Natural killer cell (primary cell): ENCODE results near the gene TUT7. TPM values are rescaled to one million over a fixed set of nuclear protein-coding genes. Genes with fewer than 3 reads are reported as not detected.

Experiments used
- ATAC-seq, 3 donors: fragments of 150-1000 bp in 2 of 3; fragments of 200-7000 bp in 1 of 3; cut with Tn5 transposase; 1 replicate in 1 of 3; 2 replicates in 2 of 3; pipeline ENCODE4 v1.10.0; 2021; ENCODE audit warnings: mild to moderate bottlenecking in 2 of 3, moderate library complexity in 2 of 3
- DNase-seq, 2 donors: peaks; one replicate each; pipeline versions ENCODE4 v3.0.0 to v3.0.0-alpha.2; 2013 to 2021; ENCODE audit warnings: mixed read lengths in 1 of 2
- H3K27ac ChIP-seq: one replicate; pipeline ENCODE4 v1.5.1; 2013; ENCODE audit warnings: mild to moderate bottlenecking, low read length
- H3K27me3 ChIP-seq: one replicate; pipeline ENCODE4 v1.6.1; 2013; ENCODE audit warnings: low read length; ENCODE audit not compliant: control insufficient read depth, insufficient read depth
- H3K36me3 ChIP-seq: one replicate; pipeline ENCODE4 v1.6.1; 2013; ENCODE audit warnings: low read length; ENCODE audit not compliant: control insufficient read depth, insufficient read depth
- H3K4me1 ChIP-seq: one replicate; pipeline ENCODE4 v1.6.1; 2013; ENCODE audit warnings: low read length; ENCODE audit not compliant: control insufficient read depth, insufficient read depth
- H3K4me3 ChIP-seq: one replicate; pipeline ENCODE4 v1.5.1; 2013; ENCODE audit warnings: low read length
- H3K9me3 ChIP-seq: one replicate; pipeline ENCODE4 v1.6.1; 2013; ENCODE audit warnings: low read length; ENCODE audit not compliant: control insufficient read depth, insufficient read depth
- H3K27ac Mint-ChIP-seq, 2 donors: one replicate each; pipeline ENCODE4 v1.8.0; 2022; ENCODE audit warnings: mild to moderate bottlenecking in 2 of 2, mixed read lengths in 2 of 2, moderate library complexity in 1 of 2
- H3K27me3 Mint-ChIP-seq, 2 donors: one replicate each; pipeline ENCODE4 v1.8.0; 2022; ENCODE audit warnings: low read depth in 2 of 2, mixed read lengths in 2 of 2
- H3K36me3 Mint-ChIP-seq: one replicate; pipeline ENCODE4 v1.8.0; 2022; ENCODE audit warnings: mixed read lengths
- H3K4me1 Mint-ChIP-seq, 2 donors: one replicate each; pipeline ENCODE4 v1.8.0; 2022; ENCODE audit warnings: mixed read lengths in 2 of 2
- H3K4me3 Mint-ChIP-seq: one replicate; pipeline ENCODE4 v1.8.0; 2022; ENCODE audit warnings: mild to moderate bottlenecking, moderate library complexity, mixed read lengths
- H3K9me3 Mint-ChIP-seq, 2 donors: one replicate each; pipeline ENCODE4 v1.8.0; 2022; ENCODE audit warnings: mixed read lengths in 2 of 2
- CTCF ChIP-seq: fragments of 200-600 bp; IDR thresholded peaks from one replicate; pipeline ENCODE4 v1.8.0; 2022; ENCODE audit warnings: antibody characterized with exemption
- WGBS: methylation state at CpG from one replicate; pipeline ENCODE4 v1.1.7; 2013; ENCODE audit warnings: missing lambda C conversion rate; ENCODE audit not compliant: insufficient coverage; 5-methylcytosine and 5-hydroxymethylcytosine counted together
- intact Hi-C: fragments of 100-400 bp; cut with micrococcal nuclease; formaldehyde crosslinking; loops from one replicate; pipeline ENCODE4 v1.14.2; 2022
- total RNA-seq, 4 donors: library from RNA; stranded (reverse); fragments of 120-200 nt in 1 of 4; gene quantifications; one replicate each; pipeline versions ENCODE4 v1.2.3 to v1.2.4, GENCODE V29; 2013 to 2022

The TUT7 gene
- total RNA-seq, 3 donors from 2014 or later (not counting 1 experiment from before 2014, with no cell fraction given) = 84.7 to 94.8 (median 85.6) TPM

GRCh38 chr9:86256653-86257052, 97.6 kb downstream of the TUT7 start:
- 90% methylated on average over 3 of the region's 3 CpGs for WGBS
- Mint-ChIP-seq H3K4me1 (peaks cover 0 to 6% of the 10 kb centered on the region in 2 donors), H3K36me3 (no peaks in the 10 kb centered on the region), H3K27ac (no peak overlapping the region), H3K9me3 (peaks cover 0 to 1% of the 10 kb centered on the region in 2 donors), H3K27me3 (peaks cover 0 to 3% of the 10 kb centered on the region in 2 donors), H3K4me3 (no peak overlapping the region)
- Histone ChIP-seq H3K4me1 (no peaks in the 10 kb centered on the region), H3K9me3 (no peaks in the 10 kb centered on the region), H3K4me3 (no peak overlapping the region), H3K36me3 (no peaks in the 10 kb centered on the region), H3K27ac (no peak overlapping the region), H3K27me3 (no peaks in the 10 kb centered on the region)
- intact Hi-C loops = no loop called here
- no peak for ATAC-seq
- no peak for DNase-seq
- TF ChIP-seq CTCF = no peak

- no peaks in the 10 kb centered on the region for H3K36me3 Mint-ChIP-seq
- no peaks in the 10 kb centered on the region for H3K4me1 Mint-ChIP-seq
- 94% methylated on average over 3 of the region's 3 CpGs for WGBS
- H3K27me3 Mint-ChIP-seq = peaks cover 0 to 3% of the 10 kb centered on the region in 2 donors
- Histone ChIP-seq H3K4me1 (no peaks in the 10 kb centered on the region), H3K27ac (no peak overlapping the region), H3K4me3 (no peak overlapping the region), H3K27me3 (no peaks in the 10 kb centered on the region), H3K36me3 (no peaks in the 10 kb centered on the region), H3K9me3 (no peaks in the 10 kb centered on the region)
- no peak overlapping the region for H3K4me3 Mint-ChIP-seq
- H3K27ac Mint-ChIP-seq = no peak overlapping the region
- H3K9me3 Mint-ChIP-seq = peaks cover 0 to 2% of the 10 kb centered on the region in 2 donors
- DNase-seq (no peak), ATAC-seq (no peak)
- intact Hi-C loops = no loop called here
- no peak for TF ChIP-seq CTCF
These were observed 100.6 kb downstream of the TUT7 start for GRCh38 chr9:86253577-86253976.

- Mint-ChIP-seq H3K27ac (no peak overlapping the region), H3K9me3 (peaks cover 0 to 2% of the 10 kb centered on the region in 2 donors), H3K27me3 (peaks cover 0 to 3% of the 10 kb centered on the region in 2 donors), H3K4me3 (no peak overlapping the region), H3K36me3 (no peaks in the 10 kb centered on the region), H3K4me1 (no peaks in the 10 kb centered on the region)
- Histone ChIP-seq H3K27ac (no peak overlapping the region), H3K9me3 (no peaks in the 10 kb centered on the region), H3K4me1 (no peaks in the 10 kb centered on the region), H3K36me3 (no peaks in the 10 kb centered on the region), H3K4me3 (no peak overlapping the region), H3K27me3 (no peaks in the 10 kb centered on the region)
- DNase-seq (no peak), ATAC-seq (no peak)
- no peak for TF ChIP-seq CTCF
- WGBS = 100% methylated on average over 1 of the region's 1 CpG
- intact Hi-C loops = no loop called here
These were observed 101.3 kb downstream of the TUT7 start for GRCh38 chr9:86252870-86253269.

- ATAC-seq (no peak), DNase-seq (no peak)
- Histone ChIP-seq H3K9me3 (no peaks in the 10 kb centered on the region), H3K27me3 (no peaks in the 10 kb centered on the region), H3K36me3 (no peaks in the 10 kb centered on the region), H3K4me1 (no peaks in the 10 kb centered on the region), H3K27ac (no peak overlapping the region), H3K4me3 (no peak overlapping the region)
- Mint-ChIP-seq H3K27ac (no peak overlapping the region), H3K9me3 (peaks cover 0 to 2% of the 10 kb centered on the region in 2 donors), H3K36me3 (no peaks in the 10 kb centered on the region), H3K4me3 (no peak overlapping the region), H3K27me3 (peaks cover 0 to 12% of the 10 kb centered on the region in 2 donors), H3K4me1 (no peaks in the 10 kb centered on the region)
- intact Hi-C loops = no loop called here
- no peak for TF ChIP-seq CTCF
These were observed 104.1 kb downstream of the TUT7 start for GRCh38 chr9:86250123-86250522.
